NB4 (cell line): Measurements from ENCODE around the gene METAP2.

Source experiments
- DNase-seq: peaks from one replicate; pipeline ENCODE4 v3.0.0; 2010; ENCODE audit warnings: low read depth
- H3K4me3 ChIP-seq: one replicate; pipeline ENCODE4 v1.5.1; 2011; ENCODE audit warnings: mild to moderate bottlenecking, low read depth, low read length, moderate library complexity
- MYC ChIP-seq: IDR thresholded peaks from 2 replicates; pipeline ENCODE4 v1.6.1; 2011; ENCODE audit warnings: low read depth, low read length
- POLR2A ChIP-seq: IDR thresholded peaks from 2 replicates; pipeline ENCODE4 v1.6.1; 2011; ENCODE audit warnings: mild to moderate bottlenecking; ENCODE audit not compliant: insufficient read length; ENCODE audit errors: extremely low read depth
- TF ChIP-seq, protein P1 (sequence below): IDR thresholded peaks from 2 replicates; pipeline ENCODE4 v1.6.1; 2011; ENCODE audit warnings: low read depth, low read length
- TF ChIP-seq, protein P2 (sequence below): IDR thresholded peaks from one replicate; pipeline ENCODE4 v1.5.1; 2012; ENCODE audit warnings: low read depth, low read length

Gene METAP2

DNA sequence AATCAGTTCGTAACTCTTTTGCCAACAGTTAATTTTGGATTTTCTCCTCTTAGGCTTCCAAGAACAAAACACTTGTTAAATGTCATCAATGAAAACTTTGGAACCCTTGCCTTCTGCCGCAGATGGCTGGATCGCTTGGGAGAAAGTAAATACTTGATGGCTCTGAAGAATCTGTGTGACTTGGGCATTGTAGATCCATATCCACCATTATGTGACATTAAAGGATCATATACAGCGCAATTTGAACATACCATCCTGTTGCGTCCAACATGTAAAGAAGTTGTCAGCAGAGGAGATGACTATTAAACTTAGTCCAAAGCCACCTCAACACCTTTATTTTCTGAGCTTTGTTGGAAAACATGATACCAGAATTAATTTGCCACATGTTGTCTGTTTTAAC is 39.6 kb downstream of the METAP2 start:
- no peak for TF ChIP-seq POLR2A
- TF ChIP-seq, protein P1, sequence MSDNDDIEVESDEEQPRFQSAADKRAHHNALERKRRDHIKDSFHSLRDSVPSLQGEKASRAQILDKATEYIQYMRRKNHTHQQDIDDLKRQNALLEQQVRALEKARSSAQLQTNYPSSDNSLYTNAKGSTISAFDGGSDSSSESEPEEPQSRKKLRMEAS = no peak
- no peak for TF ChIP-seq MYC
- TF ChIP-seq, protein P2, sequence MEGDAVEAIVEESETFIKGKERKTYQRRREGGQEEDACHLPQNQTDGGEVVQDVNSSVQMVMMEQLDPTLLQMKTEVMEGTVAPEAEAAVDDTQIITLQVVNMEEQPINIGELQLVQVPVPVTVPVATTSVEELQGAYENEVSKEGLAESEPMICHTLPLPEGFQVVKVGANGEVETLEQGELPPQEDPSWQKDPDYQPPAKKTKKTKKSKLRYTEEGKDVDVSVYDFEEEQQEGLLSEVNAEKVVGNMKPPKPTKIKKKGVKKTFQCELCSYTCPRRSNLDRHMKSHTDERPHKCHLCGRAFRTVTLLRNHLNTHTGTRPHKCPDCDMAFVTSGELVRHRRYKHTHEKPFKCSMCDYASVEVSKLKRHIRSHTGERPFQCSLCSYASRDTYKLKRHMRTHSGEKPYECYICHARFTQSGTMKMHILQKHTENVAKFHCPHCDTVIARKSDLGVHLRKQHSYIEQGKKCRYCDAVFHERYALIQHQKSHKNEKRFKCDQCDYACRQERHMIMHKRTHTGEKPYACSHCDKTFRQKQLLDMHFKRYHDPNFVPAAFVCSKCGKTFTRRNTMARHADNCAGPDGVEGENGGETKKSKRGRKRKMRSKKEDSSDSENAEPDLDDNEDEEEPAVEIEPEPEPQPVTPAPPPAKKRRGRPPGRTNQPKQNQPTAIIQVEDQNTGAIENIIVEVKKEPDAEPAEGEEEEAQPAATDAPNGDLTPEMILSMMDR = no peak
- no peak for DNase-seq
- H3K4me3 ChIP-seq = no peak overlapping the region

DNA sequence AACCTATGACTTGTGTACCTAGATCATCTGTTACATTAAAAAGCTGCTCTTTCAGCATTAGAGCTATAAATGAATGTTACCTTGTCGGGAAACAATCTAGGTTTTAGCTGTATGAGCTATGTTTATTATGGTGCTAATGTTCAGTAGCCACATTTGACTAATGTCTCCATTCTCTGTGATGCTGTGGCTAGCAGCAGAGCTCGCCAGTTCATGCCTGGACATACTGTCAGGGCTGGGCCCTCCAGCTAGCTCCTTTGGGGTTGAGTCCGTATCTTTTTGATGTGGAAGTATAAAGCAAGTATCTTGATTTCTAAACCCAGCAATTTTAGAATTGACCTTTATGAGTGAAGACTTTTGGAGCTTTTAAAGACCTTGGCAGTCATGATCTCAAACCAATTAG is 41.2 kb downstream of the METAP2 start:
- DNase-seq = no peak
- no peak overlapping the region for H3K4me3 ChIP-seq
- no peak for TF ChIP-seq MYC
- TF ChIP-seq, protein P2 = no peak
- TF ChIP-seq, protein P1 = no peak
- TF ChIP-seq POLR2A = no peak

DNA sequence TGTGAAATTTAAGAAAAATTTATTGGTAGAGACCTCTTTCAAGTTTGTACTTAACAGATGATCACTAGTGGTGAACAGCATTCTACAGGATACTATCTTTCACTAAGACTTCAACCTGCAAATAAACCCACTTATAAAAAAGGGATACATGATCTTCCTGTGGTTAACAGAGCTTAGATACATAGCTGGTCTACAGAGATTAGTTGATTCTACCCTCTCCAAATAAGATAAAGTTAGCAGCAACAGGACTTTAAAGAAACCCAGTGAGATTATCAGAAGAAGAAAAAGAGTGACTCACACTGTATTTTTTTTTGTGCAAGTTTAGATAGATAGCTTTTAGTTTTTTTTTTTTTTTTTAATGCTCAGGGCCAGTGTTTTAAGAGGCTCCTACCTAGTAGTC is 42.8 kb downstream of the METAP2 start:
- TF ChIP-seq POLR2A = no peak
- TF ChIP-seq MYC = no peak
- TF ChIP-seq, protein P2 = no peak
- TF ChIP-seq, protein P1 = no peak

DNA sequence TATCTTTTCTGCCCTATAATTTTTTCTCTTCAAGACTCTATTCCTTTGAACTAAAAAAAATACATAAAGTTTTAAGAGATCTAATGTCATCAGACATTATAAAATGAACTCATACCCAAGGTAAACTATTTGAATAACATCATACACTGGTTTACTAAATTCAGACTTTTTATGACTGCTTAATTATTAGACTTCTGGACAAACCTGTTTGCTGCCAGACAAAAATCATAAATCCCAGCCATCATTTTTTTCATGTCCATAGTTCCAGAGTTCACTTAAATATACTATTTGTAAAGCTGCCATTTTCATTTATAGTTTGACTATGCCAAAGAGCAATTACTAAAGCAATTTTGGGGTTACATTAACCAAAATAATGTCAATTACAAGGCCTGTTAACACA is 43.3 kb downstream of the METAP2 start:
- no peak for TF ChIP-seq POLR2A
- TF ChIP-seq, protein P2 = no peak
- no peak for TF ChIP-seq MYC
- TF ChIP-seq, protein P1 = no peak
- H3K4me3 ChIP-seq = no peak overlapping the region
- no peak for DNase-seq

More for the DNA sequence above, 42.8 kb downstream of the METAP2 start:
- no peak overlapping the region for H3K4me3 ChIP-seq
- no peak for DNase-seq

DNA sequence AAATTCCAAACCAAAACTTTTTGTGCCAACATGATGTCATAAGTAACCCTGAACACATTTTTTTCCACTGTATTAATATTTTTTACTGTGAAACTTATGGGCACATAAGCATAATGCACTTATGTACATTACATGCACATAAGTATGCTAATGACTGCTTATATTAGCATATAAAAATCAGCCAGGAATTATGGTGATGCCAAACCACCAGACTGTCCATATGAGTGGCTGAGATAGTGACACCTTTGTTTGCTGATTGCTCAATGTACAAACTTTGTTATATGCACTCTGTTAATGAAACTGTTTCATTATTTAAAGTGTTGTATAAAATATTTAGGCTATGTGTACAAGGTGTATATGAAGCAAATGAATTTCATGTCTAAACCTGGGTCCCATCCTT is 45.0 kb downstream of the METAP2 start:
- TF ChIP-seq, protein P1 = no peak
- TF ChIP-seq POLR2A = no peak
- no peak for TF ChIP-seq MYC
- TF ChIP-seq, protein P2 = no peak
- DNase-seq = no peak
- no peak overlapping the region for H3K4me3 ChIP-seq

DNA sequence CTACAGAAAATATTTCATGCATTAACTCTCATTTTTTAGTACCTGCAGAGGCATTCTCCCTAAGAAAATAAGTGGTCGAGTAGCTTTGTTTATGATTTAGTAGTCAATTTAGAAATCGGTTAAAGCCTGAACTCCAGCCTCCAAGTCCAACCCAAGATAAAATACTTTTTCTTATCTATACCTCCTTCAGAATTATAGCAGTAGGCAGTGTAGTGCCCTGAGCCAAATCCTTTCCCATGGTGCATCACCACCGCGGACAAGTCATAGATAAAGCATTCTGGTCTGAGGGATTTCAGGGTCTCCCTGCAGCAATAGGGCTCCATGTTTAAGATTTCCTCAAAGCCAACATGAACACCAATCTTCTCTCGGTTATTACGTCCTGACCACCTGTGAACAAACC is 46.9 kb downstream of the METAP2 start:
- no peak for DNase-seq
- TF ChIP-seq POLR2A (no peak), MYC (no peak)
- TF ChIP-seq, protein P2 = no peak
- TF ChIP-seq, protein P1 = no peak
- no peak overlapping the region for H3K4me3 ChIP-seq
